K562 (cell line): ENCODE data around the gene HK1. TPM values are rescaled to one million over a fixed set of nuclear protein-coding genes. Genes with fewer than 3 reads are reported as not detected.

Experiments used
- polyA plus RNA-seq, 8 experiments: library from polyadenylated mRNA; depleted of rRNA in 4 of 8; stranded (reverse) in 5 of 8; unstranded in 3 of 8; fragments of >200 nt; fragmentation: Nextera tagmentation in 2 of 8; fragmentation: Illumina TruSeq in 1 of 8; extraction: Ambion mirVana in 2 of 8; extraction: Trizol in 1 of 8; gene quantifications; 2 replicates each; pipeline versions ENCODE4 v1.2.1 to v1.2.3, GENCODE V29; 2011 to 2014; ENCODE audit warnings: inconsistent platforms in 1 of 8, missing spikeins in 1 of 8
- total RNA-seq, 7 experiments: library from RNA; depleted of rRNA in 6 of 7; stranded (reverse); fragments of >200 nt in 6 of 7; fragmentation: Illumina TruSeq in 2 of 7; extraction: Trizol in 2 of 7; gene quantifications; 2 replicates each; pipeline versions ENCODE4 v1.2.1 to v1.2.3, GENCODE V29; 2011 to 2021; ENCODE audit warnings: low replicate concordance in 1 of 7

The HK1 gene
- total and polyA plus RNA-seq, 9 of the 15 experiments (the other 6 are each of a cell fraction or from before 2014, with no cell fraction given) = 29.2 to 444 (median 193) TPM

Other genes starting within 250 kb of the HK1 start
- gene SRGN, start 190.4 kb upstream of the HK1 start, total RNA-seq (2014; rRNA removed) = 147 and 180 TPM in 2 replicates
- gene SRGN, start 190.4 kb upstream of the HK1 start, total RNA-seq (2014; rRNA removed; fragmentation: Illumina TruSeq; extraction: Trizol) = 256 and 289 TPM in 2 replicates
- gene SRGN, start 190.4 kb upstream of the HK1 start, total RNA-seq (2015; rRNA removed; fragmentation: Illumina TruSeq; extraction: Trizol) = 149 and 165 TPM in 2 replicates
- gene SRGN, start 190.4 kb upstream of the HK1 start, total RNA-seq (2021) = 173 and 193 TPM in 2 replicates
- 124 and 136 TPM in 2 replicates for gene SRGN, start 190.4 kb upstream of the HK1 start, polyA plus RNA-seq (2011; rRNA removed)
- gene SRGN, start 190.4 kb upstream of the HK1 start, polyA plus RNA-seq (2014; fragmentation: Illumina TruSeq; extraction: Trizol) = 259 and 284 TPM in 2 replicates
- gene SRGN, start 190.4 kb upstream of the HK1 start, polyA plus RNA-seq (2014; fragmentation: Nextera tagmentation; extraction: Ambion mirVana) = 100 to 1,000 TPM; 275 to 304 TPM
- 169 and 189 TPM in 2 replicates for gene SRGN, start 190.4 kb upstream of the HK1 start, polyA plus RNA-seq (2014; rRNA removed)
- 41.7 and 47.1 TPM in 2 replicates for gene VPS26A, start 154.3 kb upstream of the HK1 start, total RNA-seq (2014; rRNA removed)
- gene VPS26A, start 154.3 kb upstream of the HK1 start, total RNA-seq (2014; rRNA removed; fragmentation: Illumina TruSeq; extraction: Trizol) = 61.6 and 78.9 TPM in 2 replicates
- 52.7 and 58.7 TPM in 2 replicates for gene VPS26A, start 154.3 kb upstream of the HK1 start, total RNA-seq (2015; rRNA removed; fragmentation: Illumina TruSeq; extraction: Trizol)
- gene VPS26A, start 154.3 kb upstream of the HK1 start, total RNA-seq (2021) = 80.9 and 83.1 TPM in 2 replicates
- 36.9 and 64.0 TPM in 2 replicates for gene VPS26A, start 154.3 kb upstream of the HK1 start, polyA plus RNA-seq (2011; rRNA removed)
- 81.9 and 85.9 TPM in 2 replicates for gene VPS26A, start 154.3 kb upstream of the HK1 start, polyA plus RNA-seq (2014; fragmentation: Illumina TruSeq; extraction: Trizol)
- 100 to 1,000 TPM; 117 to 137 TPM for gene VPS26A, start 154.3 kb upstream of the HK1 start, polyA plus RNA-seq (2014; fragmentation: Nextera tagmentation; extraction: Ambion mirVana)
- 63.2 and 69.3 TPM in 2 replicates for gene VPS26A, start 154.3 kb upstream of the HK1 start, polyA plus RNA-seq (2014; rRNA removed)
- 69.9 and 81.4 TPM in 2 replicates for gene SUPV3L1, start 98.3 kb upstream of the HK1 start, total RNA-seq (2014; rRNA removed)
- 97.2 and 109 TPM in 2 replicates for gene SUPV3L1, start 98.3 kb upstream of the HK1 start, total RNA-seq (2014; rRNA removed; fragmentation: Illumina TruSeq; extraction: Trizol)
- gene SUPV3L1, start 98.3 kb upstream of the HK1 start, total RNA-seq (2015; rRNA removed; fragmentation: Illumina TruSeq; extraction: Trizol) = 84.7 and 85.0 TPM in 2 replicates
- gene SUPV3L1, start 98.3 kb upstream of the HK1 start, total RNA-seq (2021) = 92.6 and 103 TPM in 2 replicates
- gene SUPV3L1, start 98.3 kb upstream of the HK1 start, polyA plus RNA-seq (2011; rRNA removed) = 83.3 and 94.8 TPM in 2 replicates
- gene SUPV3L1, start 98.3 kb upstream of the HK1 start, polyA plus RNA-seq (2014; fragmentation: Illumina TruSeq; extraction: Trizol) = 116 and 156 TPM in 2 replicates
- 10 to 100 TPM; 45.2 to 66.1 TPM for gene SUPV3L1, start 98.3 kb upstream of the HK1 start, polyA plus RNA-seq (2014; fragmentation: Nextera tagmentation; extraction: Ambion mirVana)
- 93.3 and 106 TPM in 2 replicates for gene SUPV3L1, start 98.3 kb upstream of the HK1 start, polyA plus RNA-seq (2014; rRNA removed)
- 0.12 TPM in 1 of 2 replicates, not detected in the other for gene HKDC1, start 58.2 kb upstream of the HK1 start, total RNA-seq (2014; rRNA removed)
- 0.19 and 0.22 TPM in 2 replicates for gene HKDC1, start 58.2 kb upstream of the HK1 start, total RNA-seq (2014; rRNA removed; fragmentation: Illumina TruSeq; extraction: Trizol)
- gene HKDC1, start 58.2 kb upstream of the HK1 start, total RNA-seq (2015; rRNA removed; fragmentation: Illumina TruSeq; extraction: Trizol) = 0.08 TPM in 1 of 2 replicates, not detected in the other
- gene HKDC1, start 58.2 kb upstream of the HK1 start, total RNA-seq (2021) = 0.04 TPM in 1 of 2 replicates, not detected in the other
- 0.07 TPM in 1 of 2 replicates, not detected in the other for gene HKDC1, start 58.2 kb upstream of the HK1 start, polyA plus RNA-seq (2011; rRNA removed)
- 0.28 TPM in 1 of 2 replicates, not detected in the other for gene HKDC1, start 58.2 kb upstream of the HK1 start, polyA plus RNA-seq (2014; fragmentation: Illumina TruSeq; extraction: Trizol)
- gene HKDC1, start 58.2 kb upstream of the HK1 start, polyA plus RNA-seq (2014; fragmentation: Nextera tagmentation; extraction: Ambion mirVana) = not detected
- gene HKDC1, start 58.2 kb upstream of the HK1 start, polyA plus RNA-seq (2014; rRNA removed) = 0.15 and 0.53 TPM in 2 replicates
- gene TACR2, start 138.4 kb downstream of the HK1 start, total RNA-seq (2014; rRNA removed) = not detected in 2 replicates
- gene TACR2, start 138.4 kb downstream of the HK1 start, total RNA-seq (2014; rRNA removed; fragmentation: Illumina TruSeq; extraction: Trizol) = not detected in 2 replicates
- gene TACR2, start 138.4 kb downstream of the HK1 start, total RNA-seq (2015; rRNA removed; fragmentation: Illumina TruSeq; extraction: Trizol) = not detected in 2 replicates
- gene TACR2, start 138.4 kb downstream of the HK1 start, total RNA-seq (2021) = not detected in 2 replicates
- gene TACR2, start 138.4 kb downstream of the HK1 start, polyA plus RNA-seq (2011; rRNA removed) = not detected in 2 replicates
- gene TACR2, start 138.4 kb downstream of the HK1 start, polyA plus RNA-seq (2014; fragmentation: Illumina TruSeq; extraction: Trizol) = not detected in 2 replicates
- gene TACR2, start 138.4 kb downstream of the HK1 start, polyA plus RNA-seq (2014; fragmentation: Nextera tagmentation; extraction: Ambion mirVana) = not detected
- not detected in 2 replicates for gene TACR2, start 138.4 kb downstream of the HK1 start, polyA plus RNA-seq (2014; rRNA removed)
- 0.78 and 1.0 TPM in 2 replicates for gene TSPAN15, start 173.0 kb downstream of the HK1 start, total RNA-seq (2014; rRNA removed)
- gene TSPAN15, start 173.0 kb downstream of the HK1 start, total RNA-seq (2014; rRNA removed; fragmentation: Illumina TruSeq; extraction: Trizol) = 0.33 and 0.35 TPM in 2 replicates
- 0.19 and 0.36 TPM in 2 replicates for gene TSPAN15, start 173.0 kb downstream of the HK1 start, total RNA-seq (2015; rRNA removed; fragmentation: Illumina TruSeq; extraction: Trizol)
- gene TSPAN15, start 173.0 kb downstream of the HK1 start, total RNA-seq (2021) = 0.53 and 0.83 TPM in 2 replicates
- 0.45 and 0.64 TPM in 2 replicates for gene TSPAN15, start 173.0 kb downstream of the HK1 start, polyA plus RNA-seq (2011; rRNA removed)
- gene TSPAN15, start 173.0 kb downstream of the HK1 start, polyA plus RNA-seq (2014; fragmentation: Illumina TruSeq; extraction: Trizol) = 0.26 and 0.45 TPM in 2 replicates
- gene TSPAN15, start 173.0 kb downstream of the HK1 start, polyA plus RNA-seq (2014; fragmentation: Nextera tagmentation; extraction: Ambion mirVana) = not detected
- 0.36 and 1.2 TPM in 2 replicates for gene TSPAN15, start 173.0 kb downstream of the HK1 start, polyA plus RNA-seq (2014; rRNA removed)